HG03175 (cell line): ENCODE data around the gene PLEKHN1.
"Not testable (repeated sequence)": the region's sequence is repeated elsewhere in the genome, so short reads cannot be mapped to it uniquely, and the experiment has no call there.

ENCODE experiments used
- ATAC-seq: cut with Tn5 transposase; IDR thresholded peaks from one replicate; pipeline ENCODE4 v1.9.1; 2021; ENCODE audit warnings: mild to moderate bottlenecking, moderate library complexity; ENCODE audit not compliant: unreplicated experiment

Gene PLEKHN1

GRCh38 chr1:941588-942383, 24.5 kb upstream of the PLEKHN1 start:
- no peak for ATAC-seq

- ATAC-seq: no peak
Observed at GRCh38 chr1:942411-942821, 23.9 kb upstream of the PLEKHN1 start.

GRCh38 chr1:942864-943533, 23.3 kb upstream of the PLEKHN1 start:
- ATAC-seq: no peak

GRCh38 chr1:943545-944340, 22.5 kb upstream of the PLEKHN1 start:
- ATAC-seq: no peak

GRCh38 chr1:944341-945325, 21.6 kb upstream of the PLEKHN1 start:
- ATAC-seq: no peak

- no peak for ATAC-seq
Observed at GRCh38 chr1:945688-946556, 20.4 kb upstream of the PLEKHN1 start.

- not testable (repeated sequence) for ATAC-seq
Observed at GRCh38 chr1:946811-947210, 19.5 kb upstream of the PLEKHN1 start.

GRCh38 chr1:947958-948357, 18.3 kb upstream of the PLEKHN1 start:
- no peak for ATAC-seq

- no peak for ATAC-seq
Observed at GRCh38 chr1:950268-950667, 16.0 kb upstream of the PLEKHN1 start.

GRCh38 chr1:950881-951280, 15.4 kb upstream of the PLEKHN1 start:
- no peak for ATAC-seq

GRCh38 chr1:951364-951763, 14.9 kb upstream of the PLEKHN1 start:
- ATAC-seq: no peak

- ATAC-seq: no peak
Observed at GRCh38 chr1:952201-952600, 14.1 kb upstream of the PLEKHN1 start.

- ATAC-seq: no peak
Observed at GRCh38 chr1:952603-953002, 13.7 kb upstream of the PLEKHN1 start.

GRCh38 chr1:953524-954320, 12.6 kb upstream of the PLEKHN1 start:
- no peak for ATAC-seq

- no peak for ATAC-seq
Observed at GRCh38 chr1:954927-955326, 11.4 kb upstream of the PLEKHN1 start.

- no peak for ATAC-seq
Observed at GRCh38 chr1:955474-955873, 10.8 kb upstream of the PLEKHN1 start.

- ATAC-seq: no peak
Observed at GRCh38 chr1:956636-957035, 9.6 kb upstream of the PLEKHN1 start.

- ATAC-seq: peak; percentile 78
Observed at GRCh38 chr1:958823-959730, 7.2 kb upstream of the PLEKHN1 start, which contains the start of gene NOC2L. NOC2L (minus strand) TSS chr1:959256; CDS start chr1:959240, 16 bp downstream.
